Endothelial cell (in vitro differentiated cells): Measurements from ENCODE around the gene HKDC1. TPM values are rescaled to one million over a fixed set of nuclear protein-coding genes. Genes with fewer than 3 reads are reported as not detected.

Source experiments
- DNase-seq: peaks from one replicate; pipeline ENCODE4 v3.0.0; 2021; ENCODE audit warnings: low spot score
- H3K27ac Mint-ChIP-seq: one replicate; pipeline ENCODE4 v1.8.0; 2021; ENCODE audit warnings: mixed read lengths, inconsistent platforms; ENCODE audit not compliant: unreplicated experiment
- H3K27me3 Mint-ChIP-seq: one replicate; pipeline ENCODE4 v1.8.0; 2021; ENCODE audit warnings: mild to moderate bottlenecking, moderate library complexity, mixed read lengths, inconsistent platforms; ENCODE audit not compliant: unreplicated experiment
- H3K36me3 Mint-ChIP-seq: one replicate; pipeline ENCODE4 v1.8.0; 2021; ENCODE audit warnings: mild to moderate bottlenecking, low read depth, mixed read lengths, inconsistent platforms; ENCODE audit not compliant: unreplicated experiment
- H3K4me1 Mint-ChIP-seq: one replicate; pipeline ENCODE4 v1.8.0; 2021; ENCODE audit warnings: mild to moderate bottlenecking, mixed read lengths, inconsistent platforms; ENCODE audit not compliant: unreplicated experiment
- H3K4me3 Mint-ChIP-seq: one replicate; pipeline ENCODE4 v1.8.0; 2021; ENCODE audit warnings: mild to moderate bottlenecking, mixed read lengths, inconsistent platforms; ENCODE audit not compliant: unreplicated experiment
- H3K9me3 Mint-ChIP-seq: one replicate; pipeline ENCODE4 v1.8.0; 2021; ENCODE audit warnings: mixed read lengths, inconsistent platforms; ENCODE audit not compliant: unreplicated experiment
- total RNA-seq: library from RNA; stranded (reverse); fragmentation: NEBNext Ultra II Directional; extraction: Animal tissue kit (Norgen Biotek cat#: 25700); gene quantifications from one replicate; pipeline ENCODE4 v1.2.1, GENCODE V29; 2021; ENCODE audit not compliant: unreplicated experiment
- TF ChIP-seq, protein P1 (sequence below): fragments of 200-600 bp; sonication (generic); IDR thresholded peaks from one replicate; pipeline ENCODE4 v1.5.0; 2021; ENCODE audit warnings: antibody characterized with exemption; ENCODE audit not compliant: unreplicated experiment

The HKDC1 gene
- total RNA-seq, 1 donor from 2014 or later, result 0.31 TPM

- TF ChIP-seq, protein P1, sequence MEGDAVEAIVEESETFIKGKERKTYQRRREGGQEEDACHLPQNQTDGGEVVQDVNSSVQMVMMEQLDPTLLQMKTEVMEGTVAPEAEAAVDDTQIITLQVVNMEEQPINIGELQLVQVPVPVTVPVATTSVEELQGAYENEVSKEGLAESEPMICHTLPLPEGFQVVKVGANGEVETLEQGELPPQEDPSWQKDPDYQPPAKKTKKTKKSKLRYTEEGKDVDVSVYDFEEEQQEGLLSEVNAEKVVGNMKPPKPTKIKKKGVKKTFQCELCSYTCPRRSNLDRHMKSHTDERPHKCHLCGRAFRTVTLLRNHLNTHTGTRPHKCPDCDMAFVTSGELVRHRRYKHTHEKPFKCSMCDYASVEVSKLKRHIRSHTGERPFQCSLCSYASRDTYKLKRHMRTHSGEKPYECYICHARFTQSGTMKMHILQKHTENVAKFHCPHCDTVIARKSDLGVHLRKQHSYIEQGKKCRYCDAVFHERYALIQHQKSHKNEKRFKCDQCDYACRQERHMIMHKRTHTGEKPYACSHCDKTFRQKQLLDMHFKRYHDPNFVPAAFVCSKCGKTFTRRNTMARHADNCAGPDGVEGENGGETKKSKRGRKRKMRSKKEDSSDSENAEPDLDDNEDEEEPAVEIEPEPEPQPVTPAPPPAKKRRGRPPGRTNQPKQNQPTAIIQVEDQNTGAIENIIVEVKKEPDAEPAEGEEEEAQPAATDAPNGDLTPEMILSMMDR, result no peak
- no peak for DNase-seq
- Mint-ChIP-seq H3K36me3 (no peaks in the 10 kb centered on the region), H3K4me1 (peaks cover 20% of the 10 kb centered on the region), H3K4me3 (no peak overlapping the region), H3K27me3 (peaks cover 6% of the 10 kb centered on the region), H3K9me3 (no peaks in the 10 kb centered on the region), H3K27ac (no peak overlapping the region)
Observed at GRCh38 chr10:69226919-69227450, 6.9 kb downstream of the HKDC1 start.

GRCh38 chr10:69228151-69228550 is 8.0 kb downstream of the HKDC1 start:
- peaks cover 6% of the 10 kb centered on the region for H3K27me3 Mint-ChIP-seq
- H3K4me3 Mint-ChIP-seq, result no peak overlapping the region
- DNase-seq, result no peak
- H3K36me3 Mint-ChIP-seq, result no peaks in the 10 kb centered on the region
- TF ChIP-seq, protein P1, result no peak
- H3K9me3 Mint-ChIP-seq, result no peaks in the 10 kb centered on the region
- H3K27ac Mint-ChIP-seq, result no peak overlapping the region
- peaks cover 17% of the 10 kb centered on the region for H3K4me1 Mint-ChIP-seq

- DNase-seq, result no peak
- no peak overlapping the region for H3K27ac Mint-ChIP-seq
- TF ChIP-seq, protein P1, result no peak
- H3K4me3 Mint-ChIP-seq, result no peak overlapping the region
- H3K36me3 Mint-ChIP-seq, result no peaks in the 10 kb centered on the region
- peaks cover 17% of the 10 kb centered on the region for H3K4me1 Mint-ChIP-seq
- H3K27me3 Mint-ChIP-seq, result peaks cover 6% of the 10 kb centered on the region
- no peaks in the 10 kb centered on the region for H3K9me3 Mint-ChIP-seq
Observed at GRCh38 chr10:69229616-69229916, 9.4 kb downstream of the HKDC1 start.

DNA sequence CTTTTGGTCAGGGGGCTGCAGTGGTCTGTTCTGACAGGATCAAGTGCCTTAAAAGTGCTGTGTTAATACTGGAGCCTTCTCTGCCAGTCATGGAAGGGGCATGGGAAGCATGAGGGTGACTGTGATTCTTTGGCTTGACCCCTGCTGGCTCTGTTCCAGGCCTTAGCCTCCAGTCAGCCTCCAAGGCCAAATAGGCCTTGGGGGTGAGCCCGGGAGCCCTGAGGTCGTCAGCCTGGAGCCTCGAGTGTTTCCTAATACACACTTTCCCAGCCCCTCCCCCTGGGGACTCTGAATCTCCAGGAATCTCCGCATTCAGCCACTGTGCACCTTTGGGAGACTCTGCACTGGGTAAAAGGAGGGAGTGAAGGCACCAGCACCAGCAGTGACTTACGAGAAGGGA is 10.0 kb downstream of the HKDC1 start:
- TF ChIP-seq, protein P1, result no peak
- Mint-ChIP-seq H3K4me1 (peaks cover 13% of the 10 kb centered on the region), H3K36me3 (no peaks in the 10 kb centered on the region), H3K9me3 (no peaks in the 10 kb centered on the region), H3K4me3 (no peak overlapping the region), H3K27ac (no peak overlapping the region), H3K27me3 (peaks cover 6% of the 10 kb centered on the region)
- no peak for DNase-seq

DNA sequence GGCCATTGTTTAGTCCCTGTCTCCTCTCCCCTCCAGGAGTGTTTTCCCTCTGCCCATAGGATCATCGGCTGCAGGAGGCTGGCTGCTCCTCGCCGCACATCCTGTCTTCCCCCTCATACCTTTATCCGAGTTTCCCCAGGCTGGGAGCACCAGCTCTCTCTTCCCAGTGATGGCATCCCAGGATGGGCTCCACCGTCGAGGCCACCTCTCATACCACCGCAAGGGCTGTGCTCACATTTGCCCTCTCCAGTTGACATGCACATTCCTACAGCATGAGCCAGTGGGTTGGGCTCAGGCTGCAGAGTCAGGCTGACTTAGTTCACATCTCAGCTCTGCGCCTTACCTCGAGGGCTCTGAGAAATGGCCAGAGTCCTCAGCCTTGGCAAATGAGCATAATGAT is 12.1 kb downstream of the HKDC1 start:
- no peak for DNase-seq
- peaks cover 1% of the 10 kb centered on the region for H3K27me3 Mint-ChIP-seq
- H3K4me3 Mint-ChIP-seq, result no peak overlapping the region
- TF ChIP-seq, protein P1, result no peak
- H3K36me3 Mint-ChIP-seq, result no peaks in the 10 kb centered on the region
- H3K9me3 Mint-ChIP-seq, result no peaks in the 10 kb centered on the region
- H3K27ac Mint-ChIP-seq, result peak overlapping the region; percentile 1
- H3K4me1 Mint-ChIP-seq, result peaks cover 7% of the 10 kb centered on the region
